Esophagus squamous epithelium (tissue), 5 donors: ENCODE measurements around the gene RIMKLA. TPM values are rescaled to one million over a fixed set of nuclear protein-coding genes. Genes with fewer than 3 reads are reported as not detected.

ENCODE experiments used
- DNase-seq: peaks from one replicate; lab custom pipeline; 2025; lab: John Stamatoyannopoulos, UW
- H3K27ac ChIP-seq, 4 donors: fragments of 200-600 bp; sonication (generic); one replicate each; pipeline ENCODE4 v1.5.1; 2016 to 2019; ENCODE audit warnings: mild to moderate bottlenecking in 1 of 4
- H3K27me3 ChIP-seq, 4 donors: fragments of 200-600 bp; sonication (generic); 1 replicate in 3 of 4; 2 replicates in 1 of 4; pipeline versions ENCODE4 v1.5.1 to v1.6.0; 2017 to 2021; ENCODE audit warnings: antibody characterized with exemption in 1 of 4
- H3K36me3 ChIP-seq, 3 donors: fragments of 200-600 bp; sonication (generic); one replicate each; pipeline ENCODE4 v1.5.1; 2016 to 2019
- H3K4me1 ChIP-seq, 3 donors: fragments of 200-600 bp; sonication (generic); one replicate each; pipeline ENCODE4 v1.5.1; 2017 to 2019
- H3K4me3 ChIP-seq, 4 donors: fragments of 200-600 bp; sonication (generic); 1 replicate in 3 of 4; 2 replicates in 1 of 4; pipeline ENCODE4 v1.5.1; 2016 to 2019; ENCODE audit warnings: mild to moderate bottlenecking in 2 of 4, moderate library complexity in 1 of 4
- H3K9me3 ChIP-seq, 3 donors: fragments of 200-600 bp; sonication (generic); one replicate each; pipeline ENCODE4 v1.5.1; 2016 to 2019
- POLR2A ChIP-seq, 4 donors: fragments of 450-650 bp; IDR thresholded peaks; one replicate each; pipeline ENCODE4 v1.6.1; 2017; ENCODE audit warnings: antibody characterized with exemption in 4 of 4, mild to moderate bottlenecking in 4 of 4, moderate library complexity in 3 of 4
- WGBS, 2 donors: methylation state at CpG; one replicate each; pipeline ENCODE4 v1.1.5; 2018; 5-methylcytosine and 5-hydroxymethylcytosine counted together
- intact Hi-C: fragments of 100-400 bp; cut with DNase I; formaldehyde crosslinking; loops from one replicate; pipeline ENCODE4 v1.15.0; 2022
- total RNA-seq, 4 donors: library from RNA; depleted of rRNA; stranded (reverse); fragments of >200 nt; gene quantifications; one replicate each; pipeline ENCODE4 v1.1.0, GENCODE V29; 2016
- TF ChIP-seq, protein P1 (sequence below), 6 experiments: fragments of 450-650 bp in 4 of 6; fragments of 200-600 bp in 2 of 6; sonication (generic) in 2 of 6; IDR thresholded peaks; one replicate each; pipeline ENCODE4 v1.5.1; 2016 to 2019; ENCODE audit warnings: antibody characterized with exemption in 6 of 6, mild to moderate bottlenecking in 4 of 6, moderate library complexity in 4 of 6
- donor health status: DM: yes; HTN: yes; CAD: no.

The RIMKLA gene
- total RNA-seq, 4 donors from 2014 or later, result 0.04 to 0.57 (median 0.06) TPM; not detected in 1

DNA sequence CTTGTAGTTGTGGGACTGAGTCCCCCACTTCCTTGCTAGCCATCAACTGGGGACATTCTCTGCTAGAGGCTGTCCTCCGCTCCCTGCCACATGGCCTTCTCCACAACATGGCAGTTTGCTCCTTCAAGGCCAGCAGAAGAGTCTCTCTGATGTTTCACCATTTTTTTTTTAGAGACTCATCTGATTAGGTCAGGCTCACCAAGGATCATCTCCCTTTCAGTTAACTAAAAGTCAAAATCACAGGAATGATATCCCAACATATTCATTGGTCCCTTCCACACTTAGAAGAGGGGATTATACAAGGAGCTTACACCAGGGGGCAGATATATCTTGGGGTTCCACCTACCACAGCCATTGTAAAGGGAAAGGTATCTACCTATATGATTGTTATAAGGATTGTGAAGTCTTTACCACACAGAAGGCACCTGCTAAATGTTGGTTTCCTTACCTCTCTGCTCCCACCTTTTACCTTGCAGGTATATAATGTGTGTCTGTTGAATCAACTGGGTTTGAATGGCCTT lies 23.3 kb downstream of the RIMKLA start:
- H3K4me3 ChIP-seq, result no peak overlapping the region
- 100% methylated on average over 1 of the region's 1 CpG for WGBS, 2 donors
- intact Hi-C loops, result no loop called here
- no peak for DNase-seq
- H3K4me1 ChIP-seq, result no peaks in the 10 kb centered on the region
- H3K27ac ChIP-seq, result no peak overlapping the region
- H3K27me3 ChIP-seq, result no peaks in the 10 kb centered on the region
- H3K9me3 ChIP-seq, result no peaks in the 10 kb centered on the region
- no peaks in the 10 kb centered on the region for H3K36me3 ChIP-seq
- TF ChIP-seq, protein P1, sequence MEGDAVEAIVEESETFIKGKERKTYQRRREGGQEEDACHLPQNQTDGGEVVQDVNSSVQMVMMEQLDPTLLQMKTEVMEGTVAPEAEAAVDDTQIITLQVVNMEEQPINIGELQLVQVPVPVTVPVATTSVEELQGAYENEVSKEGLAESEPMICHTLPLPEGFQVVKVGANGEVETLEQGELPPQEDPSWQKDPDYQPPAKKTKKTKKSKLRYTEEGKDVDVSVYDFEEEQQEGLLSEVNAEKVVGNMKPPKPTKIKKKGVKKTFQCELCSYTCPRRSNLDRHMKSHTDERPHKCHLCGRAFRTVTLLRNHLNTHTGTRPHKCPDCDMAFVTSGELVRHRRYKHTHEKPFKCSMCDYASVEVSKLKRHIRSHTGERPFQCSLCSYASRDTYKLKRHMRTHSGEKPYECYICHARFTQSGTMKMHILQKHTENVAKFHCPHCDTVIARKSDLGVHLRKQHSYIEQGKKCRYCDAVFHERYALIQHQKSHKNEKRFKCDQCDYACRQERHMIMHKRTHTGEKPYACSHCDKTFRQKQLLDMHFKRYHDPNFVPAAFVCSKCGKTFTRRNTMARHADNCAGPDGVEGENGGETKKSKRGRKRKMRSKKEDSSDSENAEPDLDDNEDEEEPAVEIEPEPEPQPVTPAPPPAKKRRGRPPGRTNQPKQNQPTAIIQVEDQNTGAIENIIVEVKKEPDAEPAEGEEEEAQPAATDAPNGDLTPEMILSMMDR (IDR thresholded peaks at IDR 0.05), result peak in 2 of 6 experiments; percentile 6 to 16
- TF ChIP-seq POLR2A (IDR thresholded peaks at IDR 0.05), result no peak

GRCh38 chr1:42414551-42415496 lies 34.2 kb downstream of the RIMKLA start:
- Histone ChIP-seq H3K9me3 (no peaks in the 10 kb centered on the region), H3K4me3 (no peak overlapping the region), H3K27me3 (no peaks in the 10 kb centered on the region), H3K27ac (no peak overlapping the region), H3K4me1 (peaks cover 0 to 6% (median 0%) of the 10 kb centered on the region in 3 donors), H3K36me3 (no peaks in the 10 kb centered on the region)
- intact Hi-C loops, result no loop called here
- WGBS, 2 donors, result 78 to 83% methylated on average over 13 to 14 of the region's 17 CpGs
- TF ChIP-seq POLR2A (IDR thresholded peaks at IDR 0.05), result no peak
- TF ChIP-seq, protein P1 (IDR thresholded peaks at IDR 0.05), result no peak
- no peak for DNase-seq

DNA sequence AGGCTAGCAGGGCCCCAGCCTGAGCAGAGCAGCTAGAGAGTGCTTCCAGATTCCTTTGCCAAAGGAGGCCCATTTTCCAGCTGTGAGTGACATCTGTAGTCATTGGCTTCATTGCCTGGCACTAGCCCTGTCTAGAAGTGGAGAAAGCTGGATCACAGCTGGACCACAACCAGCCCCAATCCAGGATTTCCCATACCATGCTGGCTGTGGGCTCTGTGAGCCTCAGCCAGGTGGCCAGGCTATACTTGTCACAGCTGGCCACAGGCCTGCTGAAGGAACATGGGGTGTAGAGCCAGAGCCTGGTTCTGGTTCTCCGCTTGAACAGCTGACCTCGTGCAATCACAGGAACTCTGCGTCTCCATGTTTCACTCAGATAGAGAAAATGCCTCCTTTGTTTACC lies 36.6 kb downstream of the RIMKLA start:
- Histone ChIP-seq H3K4me3 (no peak overlapping the region), H3K9me3 (no peaks in the 10 kb centered on the region), H3K4me1 (peaks cover 0 to 21% (median 4%) of the 10 kb centered on the region in 3 donors), H3K27me3 (peaks cover 0 to 5% (median 0%) of the 10 kb centered on the region in 4 donors), H3K36me3 (no peaks in the 10 kb centered on the region), H3K27ac (no peak overlapping the region)
- TF ChIP-seq POLR2A (IDR thresholded peaks at IDR 0.05), result no peak
- TF ChIP-seq, protein P1 (IDR thresholded peaks at IDR 0.05), result no peak
- DNase-seq, result no peak
- intact Hi-C loops, result no loop called here
- 38 to 59% methylated on average over 3 of the region's 3 CpGs for WGBS, 2 donors

- H3K9me3 ChIP-seq, result no peaks in the 10 kb centered on the region
Observed at GRCh38 chr1:42418516-42418915, 37.9 kb downstream of the RIMKLA start.

More at GRCh38 chr1:42418516-42418915, 37.9 kb downstream of the RIMKLA start:
- Histone ChIP-seq H3K27me3 (peaks cover 0 to 5% (median 0%) of the 10 kb centered on the region in 4 donors), H3K4me1 (peaks cover 0 to 21% (median 4%) of the 10 kb centered on the region in 3 donors), H3K27ac (no peak overlapping the region), H3K36me3 (no peaks in the 10 kb centered on the region), H3K4me3 (no peak overlapping the region)
- DNase-seq, result no peak
- TF ChIP-seq, protein P1 (IDR thresholded peaks at IDR 0.05), result no peak
- no peak for TF ChIP-seq POLR2A (IDR thresholded peaks at IDR 0.05)
- 78 to 88% methylated on average over 1 of the region's 1 CpG for WGBS, 2 donors
- intact Hi-C loops, result no loop called here
